ENCODE results near the gene SMARCD1.

SMARCD1 gene

DNA sequence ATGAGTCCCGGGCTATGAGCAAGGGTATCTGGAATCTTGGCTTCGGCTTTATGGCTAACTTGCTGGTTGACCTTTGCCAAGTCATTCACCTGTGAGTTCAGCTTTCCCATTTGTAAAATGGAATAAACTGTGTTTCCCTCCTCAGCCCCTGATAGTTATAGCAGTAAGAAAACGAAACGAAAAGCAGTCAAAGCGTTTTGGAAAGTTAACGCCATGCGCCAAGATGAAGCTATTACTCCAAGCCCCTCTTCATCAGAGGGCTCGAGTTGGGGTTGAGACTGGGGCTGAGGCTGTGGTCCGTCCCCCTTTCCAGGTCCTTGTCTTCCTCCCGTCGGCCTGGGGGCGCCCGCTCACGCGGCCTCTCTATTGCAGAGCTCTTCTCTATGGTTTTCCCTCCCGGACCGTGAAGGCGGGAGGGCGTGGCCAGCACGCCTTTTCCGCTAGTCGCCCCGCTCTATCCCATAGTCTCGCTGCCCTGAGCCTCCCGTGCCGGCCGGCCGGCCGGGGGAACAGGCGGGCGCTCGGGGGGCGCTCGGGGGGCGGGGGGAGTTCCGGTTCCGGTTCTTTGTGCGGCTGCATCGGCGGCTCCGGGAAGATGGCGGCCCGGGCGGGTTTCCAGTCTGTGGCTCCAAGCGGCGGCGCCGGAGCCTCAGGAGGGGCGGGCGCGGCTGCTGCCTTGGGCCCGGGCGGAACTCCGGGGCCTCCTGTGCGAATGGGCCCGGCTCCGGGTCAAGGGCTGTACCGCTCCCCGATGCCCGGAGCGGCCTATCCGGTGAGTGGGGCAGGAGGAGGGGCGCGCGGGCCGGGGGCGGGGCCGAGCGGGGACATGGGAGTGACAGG lies at the start of gene SMARCD1:
SMARCD1 (plus strand) TSS at position 568 of the 840 bp plus-strand sequence; CDS start at position 596, 28 bp downstream.
- Histone ChIP-seq H3K27me3 (ENCODE audit: insufficient read depth, poor library complexity, severe bottlenecking) (no peaks in the 10 kb centered on the region), H3K4me3 (ENCODE audit: severe bottlenecking) (peak within 1 kb of the TSS; percentile 44), H3K9me3 (ENCODE audit: severe bottlenecking) (no peaks in the 10 kb centered on the region), H3K36me3 (ENCODE audit: low read depth) (peaks cover 34% of the 10 kb centered on the region), H3K4me1 (ENCODE audit: insufficient read depth, poor library complexity, severe bottlenecking) (peaks cover 35% of the 10 kb centered on the region), H3K27ac (ENCODE audit: poor library complexity, severe bottlenecking) (peak within 1 kb of the TSS; percentile 94)
- TF ChIP-seq, protein P1, sequence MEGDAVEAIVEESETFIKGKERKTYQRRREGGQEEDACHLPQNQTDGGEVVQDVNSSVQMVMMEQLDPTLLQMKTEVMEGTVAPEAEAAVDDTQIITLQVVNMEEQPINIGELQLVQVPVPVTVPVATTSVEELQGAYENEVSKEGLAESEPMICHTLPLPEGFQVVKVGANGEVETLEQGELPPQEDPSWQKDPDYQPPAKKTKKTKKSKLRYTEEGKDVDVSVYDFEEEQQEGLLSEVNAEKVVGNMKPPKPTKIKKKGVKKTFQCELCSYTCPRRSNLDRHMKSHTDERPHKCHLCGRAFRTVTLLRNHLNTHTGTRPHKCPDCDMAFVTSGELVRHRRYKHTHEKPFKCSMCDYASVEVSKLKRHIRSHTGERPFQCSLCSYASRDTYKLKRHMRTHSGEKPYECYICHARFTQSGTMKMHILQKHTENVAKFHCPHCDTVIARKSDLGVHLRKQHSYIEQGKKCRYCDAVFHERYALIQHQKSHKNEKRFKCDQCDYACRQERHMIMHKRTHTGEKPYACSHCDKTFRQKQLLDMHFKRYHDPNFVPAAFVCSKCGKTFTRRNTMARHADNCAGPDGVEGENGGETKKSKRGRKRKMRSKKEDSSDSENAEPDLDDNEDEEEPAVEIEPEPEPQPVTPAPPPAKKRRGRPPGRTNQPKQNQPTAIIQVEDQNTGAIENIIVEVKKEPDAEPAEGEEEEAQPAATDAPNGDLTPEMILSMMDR (IDR thresholded peaks at IDR 0.05; ENCODE audit: poor library complexity, severe bottlenecking): peak; percentile 90
- DNase-seq (ENCODE audit: low spot score) (peak; percentile 94), ATAC-seq (ENCODE audit: low read depth) (peak; percentile 82)

DNA sequence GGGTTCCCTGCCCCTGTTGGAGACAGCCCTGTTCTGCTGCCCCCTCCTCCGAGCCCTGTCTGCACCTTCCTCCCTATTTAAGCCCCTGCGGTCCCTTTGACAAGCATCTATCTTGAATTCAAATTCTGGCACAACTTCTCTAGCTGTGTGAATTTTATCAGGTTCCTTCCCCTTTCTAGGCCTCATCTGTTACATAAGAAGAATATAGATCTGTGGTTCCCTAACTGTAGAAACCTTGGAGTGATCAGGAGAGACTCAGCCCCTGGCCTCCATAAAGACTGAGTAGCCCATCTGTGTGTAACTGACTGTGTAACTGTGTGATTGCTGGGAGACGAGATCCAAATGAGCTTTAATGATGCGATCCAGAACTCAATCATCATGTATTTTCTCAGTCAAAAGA lies 46.8 kb upstream of the SMARCD1 start:
- Histone ChIP-seq H3K9me3 (ENCODE audit: severe bottlenecking) (no peaks in the 10 kb centered on the region), H3K4me1 (ENCODE audit: insufficient read depth, poor library complexity, severe bottlenecking) (peaks cover 12% of the 10 kb centered on the region), H3K36me3 (ENCODE audit: low read depth) (no peaks in the 10 kb centered on the region), H3K27me3 (ENCODE audit: insufficient read depth, poor library complexity, severe bottlenecking) (no peaks in the 10 kb centered on the region), H3K4me3 (ENCODE audit: severe bottlenecking) (no peak overlapping the region), H3K27ac (ENCODE audit: poor library complexity, severe bottlenecking) (no peak overlapping the region)
- DNase-seq (ENCODE audit: low spot score): no peak
- no peak for ATAC-seq (ENCODE audit: low read depth)
- TF ChIP-seq, protein P1 (IDR thresholded peaks at IDR 0.05; ENCODE audit: poor library complexity, severe bottlenecking): no peak

DNA sequence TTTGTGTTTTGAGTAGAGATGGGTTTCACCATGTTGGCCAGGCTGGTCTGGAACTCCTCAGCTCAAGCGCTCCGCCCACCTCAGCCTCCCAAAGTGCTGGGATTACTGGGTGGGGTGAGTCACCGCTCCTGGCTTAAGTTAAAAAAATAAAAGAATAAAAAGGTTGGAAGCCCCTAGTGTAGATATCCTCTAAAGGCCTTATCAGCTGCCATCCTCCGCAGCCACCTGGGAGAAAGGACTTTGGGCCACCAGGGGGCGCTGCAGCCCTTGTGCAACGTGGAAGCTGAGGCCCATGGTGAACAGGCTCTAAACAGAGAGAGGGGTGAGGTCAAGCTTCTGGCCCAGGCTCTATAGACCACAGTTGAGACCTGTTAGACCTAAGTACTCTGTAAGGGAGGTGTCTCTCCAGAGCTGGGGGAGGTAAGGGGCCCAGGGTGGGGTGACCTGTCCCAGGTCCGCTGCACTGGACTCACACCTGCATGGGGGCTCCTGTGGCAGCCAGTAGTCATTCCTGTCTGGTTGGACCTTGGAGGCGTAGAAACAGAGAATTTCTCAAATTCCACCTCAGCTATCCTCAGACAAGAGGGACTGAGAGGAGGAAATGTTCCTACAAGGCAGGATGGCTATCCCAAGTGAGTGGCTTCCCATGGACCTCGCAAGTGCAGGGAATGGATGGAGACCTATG lies 45.8 kb upstream of the SMARCD1 start:
- DNase-seq (ENCODE audit: low spot score) (no peak), ATAC-seq (ENCODE audit: low read depth) (peak; percentile 77)
- Histone ChIP-seq H3K4me3 (ENCODE audit: severe bottlenecking) (no peak overlapping the region), H3K27me3 (ENCODE audit: insufficient read depth, poor library complexity, severe bottlenecking) (no peaks in the 10 kb centered on the region), H3K27ac (ENCODE audit: poor library complexity, severe bottlenecking) (no peak overlapping the region), H3K36me3 (ENCODE audit: low read depth) (no peaks in the 10 kb centered on the region), H3K9me3 (ENCODE audit: severe bottlenecking) (no peaks in the 10 kb centered on the region), H3K4me1 (ENCODE audit: insufficient read depth, poor library complexity, severe bottlenecking) (peaks cover 10% of the 10 kb centered on the region)
- TF ChIP-seq, protein P1 (IDR thresholded peaks at IDR 0.05; ENCODE audit: poor library complexity, severe bottlenecking): peak; percentile 84

DNA sequence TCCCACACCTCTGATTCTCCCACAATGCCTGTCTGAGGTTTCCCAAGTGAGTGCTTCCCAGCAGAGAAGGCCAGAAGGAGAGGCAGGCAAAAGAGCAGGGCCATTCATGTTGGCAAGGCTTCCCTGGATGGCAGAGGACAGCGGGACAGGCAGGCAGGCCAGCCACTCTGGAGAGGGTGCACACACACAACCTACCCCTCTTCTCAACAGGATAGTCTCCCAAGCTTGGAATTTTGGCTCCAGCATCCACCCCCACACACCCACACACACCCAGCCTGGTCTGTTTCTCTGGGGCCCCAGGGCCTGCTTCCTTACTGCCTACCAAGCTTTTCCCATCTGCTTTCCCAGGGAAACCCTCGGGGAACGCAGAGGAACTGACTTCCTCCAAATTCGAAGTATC lies 44.5 kb upstream of the SMARCD1 start:
- TF ChIP-seq, protein P1 (IDR thresholded peaks at IDR 0.05; ENCODE audit: poor library complexity, severe bottlenecking): no peak
- no peaks in the 10 kb centered on the region for H3K9me3 ChIP-seq (ENCODE audit: severe bottlenecking)
- H3K36me3 ChIP-seq (ENCODE audit: low read depth): no peaks in the 10 kb centered on the region
- H3K4me1 ChIP-seq (ENCODE audit: insufficient read depth, poor library complexity, severe bottlenecking): peaks cover 7% of the 10 kb centered on the region
- ATAC-seq (ENCODE audit: low read depth) (no peak), DNase-seq (ENCODE audit: low spot score) (no peak)
- H3K4me3 ChIP-seq (ENCODE audit: severe bottlenecking): no peak overlapping the region
- no peak overlapping the region for H3K27ac ChIP-seq (ENCODE audit: poor library complexity, severe bottlenecking)
- H3K27me3 ChIP-seq (ENCODE audit: insufficient read depth, poor library complexity, severe bottlenecking): no peaks in the 10 kb centered on the region
